Activated effector memory CD4-positive, alpha-beta T cell treated with Interleukin-2 at 50 U/mL for 16 hours (primary cell): ENCODE measurements around the gene GDF3.
A peak's percentile ranks its signal among the peaks of the same experiment; 100 is the strongest.

Experiments
- DNase-seq: peaks from one replicate; pipeline ENCODE4 v3.0.0-alpha.2; 2020

Gene GDF3

GRCh38 chr12:7666595-7666994 is 29.0 kb downstream of the GDF3 start:
- no peak for DNase-seq

GRCh38 chr12:7661741-7662140 is 33.8 kb downstream of the GDF3 start:
- DNase-seq: no peak

- no peak for DNase-seq
Measured at GRCh38 chr12:7656121-7656520, 39.5 kb downstream of the GDF3 start.

- DNase-seq: no peak
Measured at GRCh38 chr12:7650091-7650490, 45.5 kb downstream of the GDF3 start.

- DNase-seq: no peak
Measured at GRCh38 chr12:7647071-7647470, 48.5 kb downstream of the GDF3 start.

GRCh38 chr12:7646178-7646475 is 49.4 kb downstream of the GDF3 start:
- DNase-seq: no peak

- DNase-seq: no peak
Measured at GRCh38 chr12:7645395-7646177, 50.0 kb downstream of the GDF3 start.

GRCh38 chr12:7642876-7643309 is 52.7 kb downstream of the GDF3 start:
- no peak for DNase-seq

- no peak for DNase-seq
Measured at GRCh38 chr12:7642287-7642686, 53.3 kb downstream of the GDF3 start.

- peak; percentile 42 for DNase-seq
Measured at GRCh38 chr12:7640123-7640995, 55.2 kb downstream of the GDF3 start.
